H1 (cell line): ENCODE data around the gene DYTN. TPM values are rescaled to one million over a fixed set of nuclear protein-coding genes. Genes with fewer than 3 reads are reported as not detected.

Experiments used
- CTCF ChIA-PET: fragments of 300-600 bp; sonication (Branson Sonifier 250); formaldehyde crosslinking; loops from one replicate; lab custom pipeline; 2021; ENCODE audit not compliant: partially characterized antibody; lab: Charles Lee
- POLR2A ChIA-PET: fragments of 300-600 bp; sonication (Branson Sonifier 250); formaldehyde crosslinking; loops from one replicate; lab custom pipeline; 2021; ENCODE audit warnings: inconsistent platforms; ENCODE audit not compliant: partially characterized antibody; lab: Charles Lee
- DNase-seq, 2 experiments: peaks; one replicate each; pipeline versions ENCODE4 v3.0.0 to v3.0.0-alpha.2; 2010 to 2022; ENCODE audit warnings: low spot score in 2 of 2, low read depth in 1 of 2, mixed read lengths in 1 of 2
- FAIRE-seq: peaks from 2 replicates; lab custom pipeline; 2011; peaks lifted over from hg19 to GRCh38; lab: Jason Lieb, UNC
- H2AFZ ChIP-seq: 2 replicates; pipeline ENCODE4 v1.8.1; 2012; ENCODE audit warnings: low read length, inconsistent platforms
- H2AK5ac ChIP-seq: 2 replicates; pipeline ENCODE4 v1.6.1; 2013; ENCODE audit warnings: low read depth, low read length
- H2BK120ac ChIP-seq: replicated peaks from 2 replicates; pipeline ENCODE3; 2013; ENCODE audit warnings: low read depth, low read length, inconsistent platforms
- H2BK12ac ChIP-seq: 2 replicates; pipeline ENCODE4 v1.6.1; 2013; ENCODE audit warnings: low read depth, low read length
- H2BK15ac ChIP-seq: 2 replicates; pipeline ENCODE4 v1.6.1; 2013; ENCODE audit warnings: low read length
- H2BK20ac ChIP-seq: 2 replicates; pipeline ENCODE4 v1.6.1; 2013; ENCODE audit warnings: low read length
- H2BK5ac ChIP-seq: 2 replicates; pipeline ENCODE4 v1.6.1; 2013; ENCODE audit warnings: low read depth, low read length
- H3K14ac ChIP-seq: 2 replicates; pipeline ENCODE4 v1.6.1; 2013; ENCODE audit warnings: inconsistent platforms; ENCODE audit not compliant: insufficient read length
- H3K18ac ChIP-seq: 2 replicates; pipeline ENCODE4 v1.6.1; 2013; ENCODE audit warnings: low read length; ENCODE audit errors: extremely low read depth
- H3K23ac ChIP-seq: 2 replicates; pipeline ENCODE4 v1.6.1; 2013; ENCODE audit warnings: inconsistent platforms; ENCODE audit not compliant: insufficient read length
- H3K23me2 ChIP-seq: 2 replicates; pipeline ENCODE4 v1.6.1; 2013; ENCODE audit warnings: low read depth, low read length
- H3K27ac ChIP-seq: 2 replicates; pipeline ENCODE4 v1.6.1; 2011; ENCODE audit warnings: low read depth, low read length, inconsistent platforms
- H3K27me3 ChIP-seq, 4 experiments: replicated peaks in 1 of 4; 1 replicate in 1 of 4; 2 replicates in 3 of 4; pipeline versions ENCODE4 v1.6.1 to v1.8.1; 2011 to 2013; ENCODE audit warnings: low read length in 3 of 4, mild to moderate bottlenecking in 3 of 4, inconsistent platforms in 2 of 4, mixed read lengths in 2 of 4, moderate library complexity in 1 of 4; ENCODE audit not compliant: control insufficient read depth in 3 of 4, insufficient read depth in 3 of 4; ENCODE audit errors: extremely low read depth in 1 of 4
- H3K36me3 ChIP-seq, 4 experiments: 2 replicates each; pipeline versions ENCODE4 v1.6.1 to v1.8.1; 2011 to 2013; ENCODE audit warnings: mild to moderate bottlenecking in 4 of 4, low read length in 3 of 4, moderate library complexity in 2 of 4, control low read depth in 1 of 4, inconsistent platforms in 1 of 4; ENCODE audit not compliant: insufficient read depth in 4 of 4, control insufficient read depth in 2 of 4
- H3K4ac ChIP-seq: replicated peaks from 2 replicates; pipeline ENCODE3; 2013; ENCODE audit warnings: low read length, low read depth, mixed read lengths, inconsistent platforms; ENCODE audit not compliant: insufficient read length
- H3K4me1 ChIP-seq, 4 experiments: replicated peaks in 1 of 4; 1 replicate in 1 of 4; 2 replicates in 3 of 4; pipeline versions ENCODE4 v1.6.1 to v1.8.1; 2011 to 2013; ENCODE audit warnings: low read length in 3 of 4, inconsistent platforms in 2 of 4, mixed read lengths in 1 of 4; ENCODE audit not compliant: insufficient read depth in 4 of 4, control insufficient read depth in 3 of 4
- H3K4me2 ChIP-seq, 2 experiments: 2 replicates each; pipeline versions ENCODE4 v1.6.1 to v1.8.1; 2011 to 2013; ENCODE audit warnings: low read depth in 2 of 2, low read length in 2 of 2, control low read depth in 1 of 2, inconsistent platforms in 1 of 2, mild to moderate bottlenecking in 1 of 2; ENCODE audit not compliant: insufficient read depth in 1 of 2
- H3K4me3 ChIP-seq, 4 experiments: fragments of 200-600, 300-600 bp in 1 of 4; sonication (generic), shearing (Covaris generic), sonication (Bioruptor Twin) in 1 of 4; 2 replicates each; pipeline versions ENCODE4 v1.5.1 to v1.8.1; 2011 to 2016; ENCODE audit warnings: low read length in 4 of 4, low read depth in 3 of 4, control low read depth in 2 of 4, inconsistent platforms in 2 of 4, mild to moderate bottlenecking in 2 of 4, mixed read lengths in 1 of 4, moderate library complexity in 1 of 4; ENCODE audit not compliant: insufficient read depth in 2 of 4; ENCODE audit errors: extremely low read depth in 1 of 4
- H3K56ac ChIP-seq: replicated peaks from 2 replicates; pipeline ENCODE3; 2013; ENCODE audit warnings: low read depth, mild to moderate bottlenecking, mixed read lengths, low read length, inconsistent platforms; ENCODE audit not compliant: insufficient read length
- H3K79me1 ChIP-seq: 2 replicates; pipeline ENCODE4 v1.6.1; 2013; ENCODE audit warnings: low read depth, low read length, control low read depth
- H3K79me2 ChIP-seq, 2 experiments: 2 replicates each; pipeline versions ENCODE4 v1.6.1 to v1.8.1; 2012 to 2013; ENCODE audit warnings: low read length in 2 of 2, mild to moderate bottlenecking in 2 of 2, inconsistent platforms in 1 of 2; ENCODE audit not compliant: insufficient read depth in 2 of 2, control insufficient read depth in 1 of 2
- H3K9ac ChIP-seq, 4 experiments: replicated peaks in 1 of 4; 1 replicate in 1 of 4; 2 replicates in 3 of 4; pipeline versions ENCODE4 v1.6.1 to v1.8.1; 2011 to 2013; ENCODE audit warnings: low read depth in 3 of 4, low read length in 3 of 4, control low read depth in 2 of 4, mild to moderate bottlenecking in 2 of 4, moderate library complexity in 2 of 4, inconsistent platforms in 1 of 4; ENCODE audit errors: extremely low read depth in 1 of 4
- H3K9me3 ChIP-seq, 2 experiments: 2 replicates each; pipeline versions ENCODE4 v1.6.1 to v1.8.1; 2012 to 2013; ENCODE audit warnings: mild to moderate bottlenecking in 2 of 2, moderate library complexity in 2 of 2, control low read depth in 1 of 2, inconsistent platforms in 1 of 2, low read depth in 1 of 2, low read length in 1 of 2, mixed read lengths in 1 of 2; ENCODE audit not compliant: insufficient read depth in 2 of 2
- H4K20me1 ChIP-seq, 2 experiments: replicated peaks in 1 of 2; 2 replicates each; pipeline versions ENCODE3 to v1.8.1; 2011 to 2013; ENCODE audit warnings: inconsistent platforms in 2 of 2, low read length in 2 of 2, mild to moderate bottlenecking in 1 of 2; ENCODE audit not compliant: insufficient read depth in 2 of 2, control insufficient read depth in 1 of 2
- H4K5ac ChIP-seq: 2 replicates; pipeline ENCODE4 v1.6.1; 2013; ENCODE audit warnings: low read length, low read depth, mixed read lengths, inconsistent platforms; ENCODE audit not compliant: insufficient read length
- H4K8ac ChIP-seq: 2 replicates; pipeline ENCODE4 v1.8.0; 2013; ENCODE audit warnings: mild to moderate bottlenecking, moderate library complexity, low read length, inconsistent platforms; ENCODE audit not compliant: insufficient read depth; ENCODE audit errors: extremely low read depth
- H4K91ac ChIP-seq: replicated peaks from 2 replicates; pipeline ENCODE3; 2013; ENCODE audit warnings: low read length, mixed read lengths, inconsistent platforms; ENCODE audit not compliant: insufficient read length
- POU5F1 ChIP-seq: IDR thresholded peaks from 2 replicates; pipeline ENCODE4 v1.6.1; 2011; ENCODE audit warnings: low read depth, mild to moderate bottlenecking, low read length, moderate library complexity
- TAF7 ChIP-seq: optimal IDR thresholded peaks from 2 replicates; pipeline ENCODE3; 2011; ENCODE audit warnings: low read depth, mild to moderate bottlenecking, inconsistent platforms, low read length, moderate library complexity, borderline replicate concordance
- WGBS, 2 experiments: shearing (Covaris generic) in 1 of 2; methylation state at CpG; one replicate each; pipeline versions ENCODE4 v1.1.6 to v1.1.7; 2013 to 2015; ENCODE audit warnings: low lambda C conversion rate in 2 of 2, mixed read lengths in 2 of 2, inconsistent platforms in 1 of 2, low coverage in 1 of 2, missing lambda C conversion rate in 1 of 2; ENCODE audit not compliant: insufficient replicate concordance in 2 of 2, insufficient coverage in 1 of 2, insufficient read length in 1 of 2; ENCODE audit errors: extremely low coverage in 1 of 2, missing lambda C conversion rate in 1 of 2; 5-methylcytosine and 5-hydroxymethylcytosine counted together
- polyA plus RNA-seq, 7 experiments: library from polyadenylated mRNA; depleted of rRNA in 3 of 7; stranded (reverse) in 5 of 7; unstranded in 2 of 7; fragments of >200 nt in 5 of 7; fragments of 200-250 nt in 2 of 7; gene quantifications; 1 replicate in 5 of 7; 2 replicates in 1 of 7; 4 replicates in 1 of 7; pipeline versions ENCODE4 v1.2.1 to v1.2.3, GENCODE V29; 2011 to 2013; ENCODE audit warnings: missing spikeins in 2 of 7, mixed read lengths in 2 of 7
- total RNA-seq: library from RNA; stranded (reverse); fragmentation: NEBNext Ultra II Directional; extraction: Animal tissue kit (Norgen Biotek cat#: 25700); gene quantifications from 2 replicates; pipeline ENCODE4 v1.2.1, GENCODE V29; 2021

DYTN gene
- total and polyA plus RNA-seq, 2 of the 8 experiments (the other 6 are each of a cell fraction or from before 2014, with no cell fraction given): not detected

DNA sequence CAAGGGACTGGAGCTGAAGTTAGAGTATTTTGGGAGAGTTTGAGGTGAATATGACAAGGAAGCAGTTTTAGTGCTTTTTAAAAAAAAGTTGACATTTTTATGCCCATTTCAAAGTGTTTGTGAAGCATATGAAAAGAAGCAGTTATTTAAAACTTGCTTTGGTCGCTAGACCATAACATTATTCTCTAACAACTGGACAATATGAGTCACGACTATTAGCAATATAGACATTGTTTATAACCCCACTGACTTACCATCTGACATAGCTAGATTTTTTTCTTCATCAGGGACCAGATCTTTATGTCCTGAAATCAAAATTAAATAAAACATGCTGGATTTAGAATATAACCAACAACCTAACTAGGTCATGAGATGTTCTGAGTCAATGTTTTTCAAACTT lies 22.6 kb upstream of the DYTN start:
- H3K36me3 ChIP-seq: no peaks in the 10 kb centered on the region
- no peaks in the 10 kb centered on the region for H3K79me2 ChIP-seq
- no peaks in the 10 kb centered on the region for H3K23me2 ChIP-seq
- no peak overlapping the region for H3K4ac ChIP-seq
- H4K5ac ChIP-seq: no peak overlapping the region
- no peak overlapping the region for H3K56ac ChIP-seq
- H4K20me1 ChIP-seq: no peaks in the 10 kb centered on the region
- no peak overlapping the region for H3K23ac ChIP-seq
- no peak overlapping the region for H2AK5ac ChIP-seq
- no peak overlapping the region for H2BK15ac ChIP-seq
- no peak for FAIRE-seq
- no peak overlapping the region for H3K4me3 ChIP-seq
- no peak overlapping the region for H2BK20ac ChIP-seq
- no peak overlapping the region for H4K8ac ChIP-seq
- H3K79me1 ChIP-seq: no peaks in the 10 kb centered on the region
- no peak overlapping the region for H3K14ac ChIP-seq
- no peak overlapping the region for H3K27ac ChIP-seq
- H2AFZ ChIP-seq: no peak overlapping the region
- CTCF ChIA-PET: no interaction called here
- no peak overlapping the region for H3K9ac ChIP-seq
- 80% methylated on average over 2 of the region's 2 CpGs; no CpG with 5 or more reads in 1 of the 2 experiments for WGBS, 2 experiments
- H3K27me3 ChIP-seq: no peaks in the 10 kb centered on the region
- H3K4me2 ChIP-seq: no peak overlapping the region
- DNase-seq: no peak
- no peak overlapping the region for H2BK12ac ChIP-seq
- H3K18ac ChIP-seq: no peak overlapping the region
- H3K9me3 ChIP-seq: no peaks in the 10 kb centered on the region
- no peak overlapping the region for H2BK120ac ChIP-seq
- H3K4me1 ChIP-seq: no peaks in the 10 kb centered on the region
- H2BK5ac ChIP-seq: no peak overlapping the region
- no peak overlapping the region for H4K91ac ChIP-seq
- POLR2A ChIA-PET: no interaction called here
- no peak for TF ChIP-seq POU5F1
- TF ChIP-seq TAF7: no peak
